HPDE6-E6E7 (cell line): ENCODE measurements around the gene SLC16A8.
A peak's percentile ranks its signal among the peaks of the same experiment; 100 is the strongest.
"Not testable (repeated sequence)": the region's sequence is repeated elsewhere in the genome, so short reads cannot be mapped to it uniquely, and the experiment has no call there.

ENCODE experiments used
- DNase-seq: peaks from one replicate; pipeline ENCODE4 v3.0.0; 2011; ENCODE audit warnings: missing footprints; ENCODE audit errors: extremely low spot score

Gene SLC16A8

GRCh38 chr22:38043151-38044039 is 40.6 kb downstream of the SLC16A8 start:
- no peak for DNase-seq

- DNase-seq = no peak
Measured at GRCh38 chr22:38042488-38042790, 41.5 kb downstream of the SLC16A8 start.

DNA sequence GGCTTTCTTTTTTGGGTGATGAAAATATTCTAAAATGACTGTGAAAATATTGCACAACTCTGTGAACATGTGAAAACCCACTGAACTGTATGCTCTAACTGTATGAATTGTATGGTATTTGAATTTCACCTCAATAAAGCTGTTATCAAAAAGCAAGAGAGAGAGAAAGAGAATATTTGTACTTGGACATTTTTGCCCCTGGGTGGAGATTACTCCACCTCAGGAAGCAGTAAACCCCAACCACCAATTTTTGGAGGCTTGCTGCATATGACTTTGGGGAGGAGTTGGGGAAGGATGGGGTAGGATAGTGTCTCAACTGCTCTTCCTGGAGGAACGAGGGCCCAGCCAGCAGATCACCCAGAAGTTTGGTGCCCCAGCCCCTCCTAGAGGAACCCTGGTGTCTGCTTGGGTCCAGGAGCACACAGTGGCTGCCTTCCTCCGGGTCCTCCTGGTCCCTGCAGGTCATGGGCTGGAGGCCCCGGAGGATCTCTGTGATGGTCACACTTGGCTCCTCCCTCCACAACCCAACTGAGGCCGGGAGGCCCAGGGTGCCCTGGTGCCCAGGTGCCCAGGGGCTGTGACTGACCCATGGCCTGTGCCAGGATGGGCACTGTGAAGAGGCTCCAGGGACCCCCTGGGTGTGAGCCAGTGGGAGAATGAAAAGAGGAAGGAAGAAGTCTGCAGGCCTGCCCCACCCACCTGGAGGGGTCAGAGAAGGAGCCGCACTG is 42.1 kb downstream of the SLC16A8 start:
- no peak for DNase-seq

- DNase-seq = no peak
Measured at GRCh38 chr22:38040953-38041759, 42.8 kb downstream of the SLC16A8 start.

DNA sequence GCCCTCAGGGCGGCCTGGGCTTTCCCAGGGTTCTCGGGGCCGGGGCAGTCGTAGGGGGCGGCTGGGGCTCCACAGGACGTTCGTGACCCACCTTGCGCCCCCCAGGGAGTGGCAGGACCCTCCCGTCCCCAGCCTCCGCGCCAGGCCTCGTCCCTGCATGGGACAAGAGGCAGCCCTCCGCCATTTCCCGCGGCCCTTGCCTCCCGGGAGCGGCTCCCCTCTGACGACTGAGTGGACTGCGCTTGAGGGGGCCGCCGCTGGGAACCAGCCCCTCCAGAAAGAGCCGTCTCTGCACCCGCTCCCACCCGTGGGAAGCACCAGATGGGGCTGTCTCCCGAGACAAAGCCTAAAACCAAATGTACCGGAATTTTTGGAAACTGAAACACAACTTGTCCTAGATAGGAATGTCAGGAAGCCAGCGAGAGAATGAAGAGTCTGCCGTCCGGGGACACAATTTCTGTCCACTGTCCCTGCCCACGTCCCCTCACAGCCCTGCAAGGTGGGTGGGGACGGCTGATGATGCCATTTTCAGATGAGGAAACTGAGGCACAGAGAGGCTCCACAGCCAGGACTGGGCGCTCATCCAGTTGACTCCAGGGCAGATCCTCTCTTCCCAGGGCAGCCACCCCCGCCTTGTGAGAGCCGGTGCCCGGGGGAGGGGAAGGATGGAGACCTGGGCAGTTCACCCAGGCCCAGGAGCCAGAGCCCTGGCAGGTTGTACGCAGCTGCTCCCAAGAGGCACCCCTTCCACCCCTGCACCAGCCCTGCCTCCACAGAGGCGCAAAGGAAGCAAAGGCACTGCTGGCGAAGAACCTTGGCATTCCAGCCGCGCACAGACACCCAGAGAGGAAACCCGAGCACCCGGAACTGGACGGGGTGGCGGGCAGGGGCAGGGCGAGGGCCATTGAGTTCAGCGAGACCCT is 44.8 kb downstream of the SLC16A8 start:
- no peak for DNase-seq

- DNase-seq = no peak
Measured at GRCh38 chr22:38038426-38038825, 45.6 kb downstream of the SLC16A8 start.

GRCh38 chr22:38037367-38038150 is 46.4 kb downstream of the SLC16A8 start:
- not testable (repeated sequence) for DNase-seq

- no peak for DNase-seq
Measured at GRCh38 chr22:38036392-38037062, 47.5 kb downstream of the SLC16A8 start.

DNA sequence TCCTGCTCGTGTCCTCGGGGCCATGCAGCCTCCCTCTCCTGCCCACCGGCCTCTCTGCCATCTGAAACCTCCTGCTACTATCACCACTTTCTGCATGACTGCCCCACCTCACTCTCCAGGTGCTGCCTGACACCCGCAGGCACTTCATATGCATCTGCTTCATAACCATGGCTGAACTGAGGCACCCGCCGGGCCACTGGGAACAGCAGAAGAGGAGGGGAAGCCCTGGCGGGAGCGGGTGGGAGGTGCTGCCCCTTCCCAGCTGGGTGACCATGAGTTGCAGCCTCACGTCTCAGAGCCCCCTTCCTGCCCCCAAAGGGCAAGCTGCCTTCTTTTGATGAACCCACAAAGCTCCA is 48.5 kb downstream of the SLC16A8 start:
- DNase-seq = no peak

DNA sequence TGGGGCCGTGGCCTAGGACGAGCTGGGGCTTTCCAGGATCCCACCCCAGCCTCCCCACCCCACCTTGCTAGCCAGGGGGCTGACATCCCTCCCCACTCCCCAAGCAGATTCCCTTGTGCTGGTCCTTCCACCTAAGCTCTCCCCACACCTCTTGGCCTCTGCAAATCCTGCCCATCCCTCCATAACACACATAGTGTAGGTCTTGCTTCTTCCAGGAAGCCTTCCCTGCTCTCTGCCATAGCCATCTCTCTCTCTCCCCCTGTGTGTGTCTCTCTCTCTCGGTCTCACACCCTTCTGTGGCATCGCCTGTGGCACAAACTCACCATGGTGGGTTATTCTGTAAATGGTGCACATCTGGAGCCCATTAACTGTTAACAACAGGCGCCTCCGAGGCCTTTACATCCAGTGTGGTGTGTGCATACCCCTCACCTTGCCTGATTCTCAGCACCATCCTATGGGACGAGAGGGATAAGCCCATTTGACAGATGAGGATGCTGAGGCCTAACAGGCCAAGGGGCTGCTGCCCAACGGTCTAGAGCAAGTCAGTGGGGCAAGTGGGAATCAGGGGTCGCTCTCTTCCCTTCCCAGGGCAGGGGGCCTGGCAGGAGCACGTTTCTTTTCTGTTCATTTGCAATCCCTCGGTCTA is 49.0 kb downstream of the SLC16A8 start:
- no peak for DNase-seq

- peak; percentile 99 for DNase-seq
Measured at GRCh38 chr22:38034278-38034882, 49.6 kb downstream of the SLC16A8 start.

DNA sequence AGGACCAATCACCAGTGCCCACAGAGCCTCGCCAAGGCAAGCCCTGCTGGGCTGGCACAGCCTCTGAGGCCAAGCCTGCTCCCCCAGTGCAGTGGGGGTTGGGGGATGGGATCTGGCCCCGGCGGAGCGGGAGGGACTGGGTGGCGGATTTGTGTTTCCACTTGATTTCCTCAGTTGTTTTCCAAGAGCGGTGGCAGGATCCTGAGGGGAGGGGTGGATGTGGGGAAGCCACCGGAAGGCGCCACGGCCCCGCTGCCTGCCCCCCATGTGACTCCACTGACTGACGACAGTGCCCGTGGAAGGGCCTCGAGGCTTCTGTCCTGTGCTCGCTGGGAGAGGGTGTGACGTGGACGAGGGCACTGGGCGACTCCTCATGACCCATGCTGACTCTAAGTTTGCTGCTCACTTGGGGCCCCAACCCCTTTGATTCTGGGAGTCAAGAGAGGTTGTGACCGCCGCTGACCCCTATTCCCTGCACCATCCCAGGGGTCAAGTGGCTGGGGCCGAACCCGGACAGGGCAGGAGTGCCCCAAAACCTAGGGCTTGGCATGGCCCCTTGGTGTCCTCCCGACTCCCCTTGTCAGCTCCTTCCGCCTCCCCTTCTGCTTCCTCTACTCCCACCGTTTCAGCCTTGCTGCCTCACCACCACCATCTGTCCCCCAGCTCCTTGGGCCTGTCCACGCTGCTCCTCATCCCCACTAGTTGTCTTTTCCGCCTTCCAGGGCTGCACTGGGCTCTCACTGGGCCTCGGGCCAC is 50.3 kb downstream of the SLC16A8 start:
- no peak for DNase-seq

DNA sequence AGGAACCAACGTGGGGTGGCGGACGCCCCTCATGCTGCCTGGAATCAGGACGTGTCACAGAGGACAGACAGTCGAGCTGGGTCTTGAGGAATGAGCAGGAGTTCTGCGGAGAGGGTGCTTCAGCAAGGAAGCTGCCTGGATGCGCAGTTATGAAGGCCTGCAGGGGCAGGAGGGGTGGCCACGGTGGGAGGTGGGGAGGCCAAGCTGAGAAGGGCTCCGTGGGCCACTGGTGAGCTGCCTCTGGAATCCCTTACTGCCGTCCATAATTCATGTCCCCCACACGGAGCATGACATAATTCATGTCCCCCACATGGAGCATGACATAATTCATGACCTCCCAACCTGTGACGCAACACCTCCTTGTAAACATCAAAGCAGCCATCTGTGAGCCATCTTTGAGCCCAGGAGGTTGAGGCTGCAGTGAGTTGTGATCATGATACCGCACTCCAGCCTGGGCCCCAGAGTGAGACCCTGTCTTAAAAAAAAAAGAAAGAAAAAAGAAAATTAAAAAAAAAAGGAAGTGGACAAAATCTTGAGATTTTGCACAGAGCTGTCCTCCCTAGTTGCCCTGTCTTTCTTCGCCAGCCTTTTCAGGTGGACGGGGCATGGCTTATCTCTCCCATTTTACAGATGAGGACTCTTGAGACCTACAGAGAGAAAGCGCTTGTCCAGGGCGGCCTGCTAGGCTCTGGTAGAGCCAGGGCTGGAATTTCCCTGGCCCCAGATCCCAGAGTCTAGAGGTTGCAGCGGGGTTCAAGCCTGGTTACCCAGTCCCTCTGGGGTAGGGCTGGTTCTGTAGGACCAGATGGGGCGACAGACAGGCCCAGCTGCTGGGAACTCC is 51.1 kb downstream of the SLC16A8 start:
- DNase-seq = no peak

DNA sequence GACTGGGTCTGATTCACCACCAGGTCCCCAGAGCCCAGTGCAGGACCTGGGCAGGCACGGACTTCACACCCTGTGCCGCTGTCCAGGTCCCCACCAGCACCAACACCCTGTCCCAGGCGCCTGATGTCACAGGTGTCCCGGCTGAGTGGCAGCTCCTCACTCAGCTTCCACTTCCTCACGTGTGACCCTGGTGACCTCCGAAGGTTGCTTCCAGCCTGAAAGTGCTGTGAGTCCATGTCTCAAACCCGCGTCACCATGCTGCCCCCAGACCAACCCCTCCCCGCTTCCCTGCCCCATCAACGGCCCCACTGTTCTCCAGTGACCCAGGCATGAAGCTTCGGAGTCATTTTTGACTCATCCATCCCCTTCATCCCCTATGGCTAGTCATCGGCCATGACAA is 52.5 kb downstream of the SLC16A8 start:
- DNase-seq = no peak

DNA sequence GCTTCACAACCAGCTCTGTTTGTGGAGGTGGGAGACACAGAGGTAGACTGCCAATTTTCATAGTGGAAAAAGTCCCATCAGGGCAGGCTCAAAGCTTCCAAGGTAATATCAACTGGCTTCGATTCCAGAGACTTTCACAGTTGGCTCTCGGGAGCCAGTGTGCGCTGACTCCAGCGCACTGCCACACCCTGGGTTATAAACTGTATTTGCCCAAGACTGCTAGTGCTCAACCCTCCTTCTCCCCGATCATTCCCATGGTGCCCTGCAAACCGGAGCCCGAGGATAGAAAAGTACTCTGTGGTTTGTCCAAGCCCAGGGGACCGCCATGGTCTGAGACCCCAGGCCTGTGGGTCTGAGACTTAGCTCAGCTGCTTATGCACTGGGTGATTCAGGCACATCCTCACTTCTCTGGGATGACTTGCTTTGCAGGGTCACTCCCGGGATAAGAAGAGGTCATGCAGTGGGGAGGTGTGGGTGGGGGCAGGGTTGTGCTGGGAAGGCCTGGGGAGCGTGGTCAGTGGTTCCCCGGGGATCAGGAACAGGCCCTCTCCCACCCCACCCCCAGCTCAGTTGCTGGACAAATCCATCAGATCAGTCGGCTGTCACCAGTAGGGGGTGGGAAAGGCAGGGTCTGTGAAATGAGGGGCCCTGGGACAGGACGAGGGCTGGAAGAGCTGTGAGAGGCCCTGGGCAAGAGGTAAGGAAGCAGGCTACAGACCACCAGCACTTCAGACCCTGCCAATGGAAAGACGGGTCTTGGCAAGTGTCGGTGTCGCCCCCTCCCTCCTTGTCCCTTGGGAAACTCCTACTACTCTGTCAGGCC is 53.5 kb downstream of the SLC16A8 start:
- no peak for DNase-seq

DNA sequence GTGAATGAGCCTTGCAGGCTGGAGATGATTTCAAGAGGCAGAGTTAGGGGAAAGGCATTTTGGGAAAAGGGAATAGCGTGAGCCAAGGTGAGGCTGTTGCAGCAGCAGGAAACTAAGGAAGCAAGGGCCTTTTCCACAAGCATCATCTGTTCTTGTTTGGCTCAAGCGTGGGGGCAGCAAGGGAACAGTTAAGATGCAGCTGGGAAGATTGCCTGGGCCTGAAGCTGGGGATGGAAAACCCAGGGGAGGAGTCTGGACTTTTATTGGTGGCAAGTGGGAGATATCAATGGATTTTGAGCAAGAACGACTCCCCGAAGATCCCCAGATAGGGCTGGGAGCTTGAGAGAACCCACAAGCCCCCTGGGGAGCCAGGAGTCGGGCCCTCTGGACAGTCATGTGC is 54.1 kb downstream of the SLC16A8 start:
- DNase-seq = no peak

- no peak for DNase-seq
Measured at GRCh38 chr22:38029370-38029769, 54.6 kb downstream of the SLC16A8 start.
